Esophagus muscularis mucosa (tissue), 4 donors: ENCODE data around the gene ZMYM4. TPM values are rescaled to one million over a fixed set of nuclear protein-coding genes. Genes with fewer than 3 reads are reported as not detected.

ENCODE experiments used
- DNase-seq: peaks from one replicate; pipeline ENCODE4 v3.0.0-alpha.2; 2017; ENCODE audit errors: extremely low spot score
- H3K27ac ChIP-seq, 4 donors: fragments of 200-600 bp; sonication (generic); replicated peaks in 1 of 4; 1 replicate in 3 of 4; 2 replicates in 1 of 4; pipeline ENCODE4 v1.5.1; 2016 to 2019; ENCODE audit warnings: mild to moderate bottlenecking in 1 of 4
- H3K27me3 ChIP-seq, 4 donors: fragments of 200-600 bp; sonication (generic); one replicate each; pipeline versions ENCODE4 v1.5.1 to v1.6.0; 2016 to 2019
- H3K36me3 ChIP-seq, 4 donors: fragments of 200-600 bp; sonication (generic); one replicate each; pipeline ENCODE4 v1.5.1; 2016 to 2019
- H3K4me1 ChIP-seq, 4 donors: fragments of 200-600 bp; sonication (generic); one replicate each; pipeline ENCODE4 v1.5.1; 2016 to 2019
- H3K4me3 ChIP-seq, 4 donors: fragments of 200-600 bp; sonication (generic); 1 replicate in 2 of 4; 2 replicates in 2 of 4; pipeline ENCODE4 v1.5.1; 2016 to 2019; ENCODE audit warnings: mild to moderate bottlenecking in 4 of 4, moderate library complexity in 1 of 4
- H3K9me3 ChIP-seq, 4 donors: fragments of 200-600 bp; sonication (generic); 1 replicate in 3 of 4; 2 replicates in 1 of 4; pipeline ENCODE4 v1.5.1; 2016 to 2019
- EP300 ChIP-seq: sonication (generic); formaldehyde crosslinking; IDR thresholded peaks from one replicate; pipeline ENCODE4 v1.6.1; 2017; ENCODE audit warnings: antibody characterized with exemption
- POLR2A ChIP-seq: fragments of 450-650 bp; IDR thresholded peaks from one replicate; pipeline ENCODE4 v1.6.1; 2017; ENCODE audit warnings: antibody characterized with exemption, moderate library complexity, mild to moderate bottlenecking, low read depth
- POLR2AphosphoS5 ChIP-seq, 2 donors: sonication (generic); formaldehyde crosslinking; IDR thresholded peaks; one replicate each; pipeline ENCODE4 v1.6.1; 2017; ENCODE audit warnings: antibody characterized with exemption in 2 of 2
- WGBS: methylation state at CpG from one replicate; pipeline ENCODE4 v1.1.5; 2018; 5-methylcytosine and 5-hydroxymethylcytosine counted together
- intact Hi-C: fragments of 100-400 bp; cut with DNase I; formaldehyde crosslinking; loops from one replicate; pipeline ENCODE4 v1.15.1; 2023
- total RNA-seq, 4 donors: library from RNA; depleted of rRNA; stranded (reverse); fragments of >200 nt; gene quantifications; one replicate each; pipeline versions ENCODE4 v1.1.0 to v1.2.1, GENCODE V29; 2016
- TF ChIP-seq, protein P1 (sequence below), 3 experiments: fragments of 200-600 bp in 2 of 3; fragments of 450-650 bp in 1 of 3; sonication (generic) in 2 of 3; IDR thresholded peaks; one replicate each; pipeline ENCODE4 v1.5.1; 2017 to 2019; ENCODE audit warnings: antibody characterized with exemption in 3 of 3, mild to moderate bottlenecking in 2 of 3, moderate library complexity in 1 of 3

ZMYM4 gene
- total RNA-seq, 4 donors from 2014 or later: 24.6 to 32.0 (median 27.3) TPM

DNA sequence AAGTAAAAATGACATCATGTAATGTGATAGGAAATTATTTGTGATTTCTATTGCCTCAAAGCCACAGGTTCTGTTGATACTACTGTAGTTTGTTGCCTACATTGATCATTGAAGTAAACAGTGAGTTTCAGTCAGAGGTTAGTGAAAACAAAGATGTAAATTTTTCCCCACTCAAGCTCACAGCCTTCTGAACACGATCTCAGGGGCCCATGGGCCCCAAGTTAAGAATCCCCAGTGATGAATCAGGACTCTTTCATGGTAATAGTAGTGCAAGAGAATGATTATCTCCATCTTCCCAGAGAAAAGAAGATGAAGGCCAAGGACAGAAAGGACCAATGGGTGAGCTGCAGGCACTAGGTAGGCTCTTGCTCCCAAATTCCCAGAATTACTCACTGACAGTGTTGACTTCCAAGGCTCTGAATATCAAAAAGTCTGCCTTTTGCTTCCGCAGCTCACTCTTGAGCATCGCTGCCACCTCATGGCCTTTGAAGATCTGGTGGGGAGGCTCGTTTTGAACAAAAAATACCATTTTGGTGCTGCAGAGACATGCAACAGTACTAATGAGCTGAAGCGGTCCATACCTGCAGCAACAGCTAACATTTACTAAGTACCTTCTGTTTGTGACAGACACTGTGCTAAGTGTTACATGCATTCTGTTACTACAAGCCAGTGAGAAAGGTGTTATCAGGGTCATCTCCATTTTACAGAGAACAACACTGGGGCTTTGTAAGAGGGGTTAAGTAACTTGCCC is 175.4 kb downstream of the ZMYM4 start:
- 73% methylated on average over 5 of the region's 5 CpGs for WGBS
- H3K4me3 ChIP-seq: no peak overlapping the region
- no peak overlapping the region for H3K27ac ChIP-seq
- H3K9me3 ChIP-seq: no peaks in the 10 kb centered on the region
- H3K4me1 ChIP-seq: no peaks in the 10 kb centered on the region
- intact Hi-C loops: no loop called here
- TF ChIP-seq POLR2AphosphoS5 (IDR thresholded peaks at IDR 0.05) (no peak), EP300 (no peak), POLR2A (no peak)
- TF ChIP-seq, protein P1, sequence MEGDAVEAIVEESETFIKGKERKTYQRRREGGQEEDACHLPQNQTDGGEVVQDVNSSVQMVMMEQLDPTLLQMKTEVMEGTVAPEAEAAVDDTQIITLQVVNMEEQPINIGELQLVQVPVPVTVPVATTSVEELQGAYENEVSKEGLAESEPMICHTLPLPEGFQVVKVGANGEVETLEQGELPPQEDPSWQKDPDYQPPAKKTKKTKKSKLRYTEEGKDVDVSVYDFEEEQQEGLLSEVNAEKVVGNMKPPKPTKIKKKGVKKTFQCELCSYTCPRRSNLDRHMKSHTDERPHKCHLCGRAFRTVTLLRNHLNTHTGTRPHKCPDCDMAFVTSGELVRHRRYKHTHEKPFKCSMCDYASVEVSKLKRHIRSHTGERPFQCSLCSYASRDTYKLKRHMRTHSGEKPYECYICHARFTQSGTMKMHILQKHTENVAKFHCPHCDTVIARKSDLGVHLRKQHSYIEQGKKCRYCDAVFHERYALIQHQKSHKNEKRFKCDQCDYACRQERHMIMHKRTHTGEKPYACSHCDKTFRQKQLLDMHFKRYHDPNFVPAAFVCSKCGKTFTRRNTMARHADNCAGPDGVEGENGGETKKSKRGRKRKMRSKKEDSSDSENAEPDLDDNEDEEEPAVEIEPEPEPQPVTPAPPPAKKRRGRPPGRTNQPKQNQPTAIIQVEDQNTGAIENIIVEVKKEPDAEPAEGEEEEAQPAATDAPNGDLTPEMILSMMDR (IDR thresholded peaks at IDR 0.05): no peak
- DNase-seq: peak; percentile 42
- H3K36me3 ChIP-seq: peaks cover 53 to 100% (median 90%) of the 10 kb centered on the region in 4 donors
- H3K27me3 ChIP-seq: no peaks in the 10 kb centered on the region

DNA sequence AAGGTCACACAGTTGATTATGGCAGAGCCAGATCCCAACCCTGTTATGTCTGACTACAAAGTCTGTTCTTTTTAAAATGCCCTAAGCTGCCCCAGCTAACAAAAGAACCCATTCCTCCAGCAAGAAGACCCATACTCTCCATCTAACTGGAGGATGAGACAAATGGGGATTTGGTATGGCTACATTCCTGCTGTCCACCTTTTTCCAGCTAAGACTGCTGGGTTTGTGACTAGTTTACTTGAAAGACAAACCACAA is 175.9 kb downstream of the ZMYM4 start:
- H3K9me3 ChIP-seq: no peaks in the 10 kb centered on the region
- no peaks in the 10 kb centered on the region for H3K4me1 ChIP-seq
- H3K4me3 ChIP-seq: no peak overlapping the region
- TF ChIP-seq POLR2AphosphoS5 (IDR thresholded peaks at IDR 0.05) (no peak), EP300 (no peak), POLR2A (no peak)
- TF ChIP-seq, protein P1 (IDR thresholded peaks at IDR 0.05): no peak
- peaks cover 56 to 100% (median 90%) of the 10 kb centered on the region in 4 donors for H3K36me3 ChIP-seq
- peak; percentile 68 for DNase-seq
- H3K27ac ChIP-seq: no peak overlapping the region
- no peaks in the 10 kb centered on the region for H3K27me3 ChIP-seq
- intact Hi-C loops: no loop called here

- no peak overlapping the region for H3K4me3 ChIP-seq
- DNase-seq: no peak
- TF ChIP-seq POLR2A: no peak
- TF ChIP-seq EP300: no peak
- TF ChIP-seq POLR2AphosphoS5 (IDR thresholded peaks at IDR 0.05): no peak
- TF ChIP-seq, protein P1 (IDR thresholded peaks at IDR 0.05): no peak
- H3K36me3 ChIP-seq: peaks cover 39 to 85% (median 73%) of the 10 kb centered on the region in 4 donors
- intact Hi-C loops: no loop called here
- H3K9me3 ChIP-seq: no peaks in the 10 kb centered on the region
- H3K27me3 ChIP-seq: no peaks in the 10 kb centered on the region
- H3K4me1 ChIP-seq: peaks cover 16 to 18% (median 17%) of the 10 kb centered on the region in 4 donors
- H3K27ac ChIP-seq: no peak overlapping the region
Measured at GRCh38 chr1:35447278-35447677, 178.8 kb downstream of the ZMYM4 start.

- WGBS: 86% methylated on average over 3 of the region's 3 CpGs
- DNase-seq: no peak
- H3K27ac ChIP-seq: no peak overlapping the region
- TF ChIP-seq POLR2AphosphoS5 (IDR thresholded peaks at IDR 0.05): no peak
- no peak for TF ChIP-seq EP300
- TF ChIP-seq POLR2A: no peak
- H3K27me3 ChIP-seq: no peaks in the 10 kb centered on the region
- intact Hi-C loops: no loop called here
- H3K9me3 ChIP-seq: no peaks in the 10 kb centered on the region
- H3K36me3 ChIP-seq: peaks cover 33 to 81% (median 69%) of the 10 kb centered on the region in 4 donors
- no peak overlapping the region for H3K4me3 ChIP-seq
- peaks cover 27 to 29% (median 27%) of the 10 kb centered on the region in 4 donors for H3K4me1 ChIP-seq
Measured at GRCh38 chr1:35448344-35448801, 179.9 kb downstream of the ZMYM4 start.

DNA sequence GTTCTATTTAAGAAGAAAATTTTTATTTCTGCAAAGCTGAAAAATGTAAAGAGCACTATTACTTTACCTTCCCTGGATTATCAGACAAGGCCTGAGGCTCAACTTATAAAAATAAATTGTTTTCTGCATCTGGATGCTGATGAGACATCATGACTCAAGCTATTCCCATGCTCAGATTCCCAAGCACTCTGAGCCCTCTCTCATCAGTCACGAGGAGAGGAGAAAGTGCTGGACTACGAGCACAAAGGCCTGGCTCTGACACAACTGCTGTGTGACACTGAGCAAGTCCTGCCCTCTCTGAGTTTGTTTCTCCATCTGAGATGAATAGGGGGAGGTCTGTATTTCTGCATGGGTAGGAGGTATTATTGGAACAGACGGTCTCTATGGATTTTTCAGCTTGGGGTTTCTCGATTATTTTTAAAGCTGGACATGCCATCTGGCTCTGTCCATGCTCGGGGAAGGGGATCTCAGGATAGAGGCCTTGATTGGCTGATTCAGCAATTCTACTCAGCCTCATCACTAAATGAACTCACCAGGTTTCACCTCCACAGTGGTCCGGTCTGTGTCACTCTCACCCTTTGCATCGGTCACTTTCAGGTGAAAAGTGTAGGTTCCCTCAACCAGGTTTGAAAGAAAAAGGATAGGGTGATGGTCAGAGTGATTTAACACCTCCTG is 181.0 kb downstream of the ZMYM4 start:
- DNase-seq: no peak
- H3K27ac ChIP-seq: no peak overlapping the region
- 93% methylated on average over 7 of the region's 7 CpGs for WGBS
- no peaks in the 10 kb centered on the region for H3K9me3 ChIP-seq
- H3K36me3 ChIP-seq: peaks cover 25 to 81% (median 67%) of the 10 kb centered on the region in 4 donors
- TF ChIP-seq EP300 (no peak), POLR2A (no peak), POLR2AphosphoS5 (IDR thresholded peaks at IDR 0.05) (no peak)
- TF ChIP-seq, protein P1 (IDR thresholded peaks at IDR 0.05): no peak
- H3K4me1 ChIP-seq: peaks cover 27 to 37% (median 29%) of the 10 kb centered on the region in 4 donors
- intact Hi-C loops: loop anchor here (2.0 kb wide), 2 partner anchors 115 to 277 kb away; no protein-coding TSS in a partner anchor
- H3K4me3 ChIP-seq: no peak overlapping the region
- H3K27me3 ChIP-seq: no peaks in the 10 kb centered on the region
